ENCODE measurements around the gene TM9SF1. TPM values are rescaled to one million over a fixed set of nuclear protein-coding genes. Genes with fewer than 3 reads are reported as not detected.

Gene TM9SF1
- total and polyA plus RNA-seq, 2 experiments from 2014 or later = 12.6 to 27.5 TPM

- TF ChIP-seq NANOG (IDR thresholded peaks at IDR 0.05; ENCODE audit: borderline replicate concordance) (no peak), CREB1 (CRISPR knock-in tag; IDR thresholded peaks at IDR 0.05; ENCODE audit: low read depth) (no peak), JUNB (IDR thresholded peaks at IDR 0.05; ENCODE audit: unreplicated experiment) (no peak)
Observed at GRCh38 chr14:24145690-24146452, 49.4 kb downstream of the TM9SF1 start (continued).

GRCh38 chr14:24145219-24145618, 50.0 kb downstream of the TM9SF1 start:
- Histone ChIP-seq H2AFZ (no peak overlapping the region), H4K20me1 (replicated peaks; ENCODE audit: insufficient read depth) (peaks cover 7% of the 10 kb centered on the region; the same call in 1 of the 2 replicates), H3K9me2 (ENCODE audit: insufficient read depth) (no peaks in the 10 kb centered on the region), H3K4me1 (ENCODE audit: insufficient read depth) (peaks cover 18% of the 10 kb centered on the region), H3K4me2 (peak overlapping the region; percentile 95), H3K27me3 (ENCODE audit: insufficient read depth) (no peaks in the 10 kb centered on the region), H3K27ac (ENCODE audit: low read depth) (no peak overlapping the region), H3K36me3 (ENCODE audit: insufficient read depth) (peaks cover 20% of the 10 kb centered on the region), H3K79me2 (replicated peaks; ENCODE audit: insufficient read depth) (peaks cover 44% of the 10 kb centered on the region), H3K4me3 (peak overlapping the region; percentile 70; the same call in 1 of the 2 replicates), H3F3A (replicated peaks; ENCODE audit: low read depth) (peaks cover 14% of the 10 kb centered on the region)
- Mint-ChIP-seq H3K4me1 (peaks cover 23% of the 10 kb centered on the region), H3K9me3 (no peaks in the 10 kb centered on the region), H3K27ac (no peak overlapping the region), H3K4me3 (peak overlapping the region; percentile 99; the same call in 2 of the 3 replicates), H3K36me3 (ENCODE audit: low read depth) (peaks cover 49% of the 10 kb centered on the region), H3K27me3 (ENCODE audit: insufficient read depth, low read depth, poor library complexity) (peaks cover 23% of the 10 kb centered on the region)
- ATAC-seq (no peak), DNase-seq (ENCODE audit: low spot score) (no peak)
- TF ChIP-seq ZNF331 (CRISPR knock-in tag; IDR thresholded peaks at IDR 0.05; ENCODE audit: low read depth) (no peak), CREB1 (CRISPR knock-in tag; IDR thresholded peaks at IDR 0.05; ENCODE audit: low read depth) (no peak), JUNB (IDR thresholded peaks at IDR 0.05; ENCODE audit: unreplicated experiment) (no peak), EZH2 (IDR thresholded peaks at IDR 0.05; ENCODE audit: low read depth, unreplicated experiment) (no peak), POLR2AphosphoS5 (IDR thresholded peaks at IDR 0.05; ENCODE audit: low read depth) (no peak), NANOG (IDR thresholded peaks at IDR 0.05; ENCODE audit: borderline replicate concordance) (no peak), ZNF114 (CRISPR knock-in tag; IDR thresholded peaks at IDR 0.05) (no peak), STAT1 (IDR thresholded peaks at IDR 0.05; ENCODE audit: unreplicated experiment) (no peak)
- TF ChIP-seq, protein P1, sequence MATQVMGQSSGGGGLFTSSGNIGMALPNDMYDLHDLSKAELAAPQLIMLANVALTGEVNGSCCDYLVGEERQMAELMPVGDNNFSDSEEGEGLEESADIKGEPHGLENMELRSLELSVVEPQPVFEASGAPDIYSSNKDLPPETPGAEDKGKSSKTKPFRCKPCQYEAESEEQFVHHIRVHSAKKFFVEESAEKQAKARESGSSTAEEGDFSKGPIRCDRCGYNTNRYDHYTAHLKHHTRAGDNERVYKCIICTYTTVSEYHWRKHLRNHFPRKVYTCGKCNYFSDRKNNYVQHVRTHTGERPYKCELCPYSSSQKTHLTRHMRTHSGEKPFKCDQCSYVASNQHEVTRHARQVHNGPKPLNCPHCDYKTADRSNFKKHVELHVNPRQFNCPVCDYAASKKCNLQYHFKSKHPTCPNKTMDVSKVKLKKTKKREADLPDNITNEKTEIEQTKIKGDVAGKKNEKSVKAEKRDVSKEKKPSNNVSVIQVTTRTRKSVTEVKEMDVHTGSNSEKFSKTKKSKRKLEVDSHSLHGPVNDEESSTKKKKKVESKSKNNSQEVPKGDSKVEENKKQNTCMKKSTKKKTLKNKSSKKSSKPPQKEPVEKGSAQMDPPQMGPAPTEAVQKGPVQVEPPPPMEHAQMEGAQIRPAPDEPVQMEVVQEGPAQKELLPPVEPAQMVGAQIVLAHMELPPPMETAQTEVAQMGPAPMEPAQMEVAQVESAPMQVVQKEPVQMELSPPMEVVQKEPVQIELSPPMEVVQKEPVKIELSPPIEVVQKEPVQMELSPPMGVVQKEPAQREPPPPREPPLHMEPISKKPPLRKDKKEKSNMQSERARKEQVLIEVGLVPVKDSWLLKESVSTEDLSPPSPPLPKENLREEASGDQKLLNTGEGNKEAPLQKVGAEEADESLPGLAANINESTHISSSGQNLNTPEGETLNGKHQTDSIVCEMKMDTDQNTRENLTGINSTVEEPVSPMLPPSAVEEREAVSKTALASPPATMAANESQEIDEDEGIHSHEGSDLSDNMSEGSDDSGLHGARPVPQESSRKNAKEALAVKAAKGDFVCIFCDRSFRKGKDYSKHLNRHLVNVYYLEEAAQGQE (IDR thresholded peaks at IDR 0.05; ENCODE audit: unreplicated experiment) = no peak
- TF ChIP-seq, protein P2, sequence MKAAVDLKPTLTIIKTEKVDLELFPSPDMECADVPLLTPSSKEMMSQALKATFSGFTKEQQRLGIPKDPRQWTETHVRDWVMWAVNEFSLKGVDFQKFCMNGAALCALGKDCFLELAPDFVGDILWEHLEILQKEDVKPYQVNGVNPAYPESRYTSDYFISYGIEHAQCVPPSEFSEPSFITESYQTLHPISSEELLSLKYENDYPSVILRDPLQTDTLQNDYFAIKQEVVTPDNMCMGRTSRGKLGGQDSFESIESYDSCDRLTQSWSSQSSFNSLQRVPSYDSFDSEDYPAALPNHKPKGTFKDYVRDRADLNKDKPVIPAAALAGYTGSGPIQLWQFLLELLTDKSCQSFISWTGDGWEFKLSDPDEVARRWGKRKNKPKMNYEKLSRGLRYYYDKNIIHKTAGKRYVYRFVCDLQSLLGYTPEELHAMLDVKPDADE (IDR thresholded peaks at IDR 0.05) = no peak
- TF ChIP-seq, protein P3, sequence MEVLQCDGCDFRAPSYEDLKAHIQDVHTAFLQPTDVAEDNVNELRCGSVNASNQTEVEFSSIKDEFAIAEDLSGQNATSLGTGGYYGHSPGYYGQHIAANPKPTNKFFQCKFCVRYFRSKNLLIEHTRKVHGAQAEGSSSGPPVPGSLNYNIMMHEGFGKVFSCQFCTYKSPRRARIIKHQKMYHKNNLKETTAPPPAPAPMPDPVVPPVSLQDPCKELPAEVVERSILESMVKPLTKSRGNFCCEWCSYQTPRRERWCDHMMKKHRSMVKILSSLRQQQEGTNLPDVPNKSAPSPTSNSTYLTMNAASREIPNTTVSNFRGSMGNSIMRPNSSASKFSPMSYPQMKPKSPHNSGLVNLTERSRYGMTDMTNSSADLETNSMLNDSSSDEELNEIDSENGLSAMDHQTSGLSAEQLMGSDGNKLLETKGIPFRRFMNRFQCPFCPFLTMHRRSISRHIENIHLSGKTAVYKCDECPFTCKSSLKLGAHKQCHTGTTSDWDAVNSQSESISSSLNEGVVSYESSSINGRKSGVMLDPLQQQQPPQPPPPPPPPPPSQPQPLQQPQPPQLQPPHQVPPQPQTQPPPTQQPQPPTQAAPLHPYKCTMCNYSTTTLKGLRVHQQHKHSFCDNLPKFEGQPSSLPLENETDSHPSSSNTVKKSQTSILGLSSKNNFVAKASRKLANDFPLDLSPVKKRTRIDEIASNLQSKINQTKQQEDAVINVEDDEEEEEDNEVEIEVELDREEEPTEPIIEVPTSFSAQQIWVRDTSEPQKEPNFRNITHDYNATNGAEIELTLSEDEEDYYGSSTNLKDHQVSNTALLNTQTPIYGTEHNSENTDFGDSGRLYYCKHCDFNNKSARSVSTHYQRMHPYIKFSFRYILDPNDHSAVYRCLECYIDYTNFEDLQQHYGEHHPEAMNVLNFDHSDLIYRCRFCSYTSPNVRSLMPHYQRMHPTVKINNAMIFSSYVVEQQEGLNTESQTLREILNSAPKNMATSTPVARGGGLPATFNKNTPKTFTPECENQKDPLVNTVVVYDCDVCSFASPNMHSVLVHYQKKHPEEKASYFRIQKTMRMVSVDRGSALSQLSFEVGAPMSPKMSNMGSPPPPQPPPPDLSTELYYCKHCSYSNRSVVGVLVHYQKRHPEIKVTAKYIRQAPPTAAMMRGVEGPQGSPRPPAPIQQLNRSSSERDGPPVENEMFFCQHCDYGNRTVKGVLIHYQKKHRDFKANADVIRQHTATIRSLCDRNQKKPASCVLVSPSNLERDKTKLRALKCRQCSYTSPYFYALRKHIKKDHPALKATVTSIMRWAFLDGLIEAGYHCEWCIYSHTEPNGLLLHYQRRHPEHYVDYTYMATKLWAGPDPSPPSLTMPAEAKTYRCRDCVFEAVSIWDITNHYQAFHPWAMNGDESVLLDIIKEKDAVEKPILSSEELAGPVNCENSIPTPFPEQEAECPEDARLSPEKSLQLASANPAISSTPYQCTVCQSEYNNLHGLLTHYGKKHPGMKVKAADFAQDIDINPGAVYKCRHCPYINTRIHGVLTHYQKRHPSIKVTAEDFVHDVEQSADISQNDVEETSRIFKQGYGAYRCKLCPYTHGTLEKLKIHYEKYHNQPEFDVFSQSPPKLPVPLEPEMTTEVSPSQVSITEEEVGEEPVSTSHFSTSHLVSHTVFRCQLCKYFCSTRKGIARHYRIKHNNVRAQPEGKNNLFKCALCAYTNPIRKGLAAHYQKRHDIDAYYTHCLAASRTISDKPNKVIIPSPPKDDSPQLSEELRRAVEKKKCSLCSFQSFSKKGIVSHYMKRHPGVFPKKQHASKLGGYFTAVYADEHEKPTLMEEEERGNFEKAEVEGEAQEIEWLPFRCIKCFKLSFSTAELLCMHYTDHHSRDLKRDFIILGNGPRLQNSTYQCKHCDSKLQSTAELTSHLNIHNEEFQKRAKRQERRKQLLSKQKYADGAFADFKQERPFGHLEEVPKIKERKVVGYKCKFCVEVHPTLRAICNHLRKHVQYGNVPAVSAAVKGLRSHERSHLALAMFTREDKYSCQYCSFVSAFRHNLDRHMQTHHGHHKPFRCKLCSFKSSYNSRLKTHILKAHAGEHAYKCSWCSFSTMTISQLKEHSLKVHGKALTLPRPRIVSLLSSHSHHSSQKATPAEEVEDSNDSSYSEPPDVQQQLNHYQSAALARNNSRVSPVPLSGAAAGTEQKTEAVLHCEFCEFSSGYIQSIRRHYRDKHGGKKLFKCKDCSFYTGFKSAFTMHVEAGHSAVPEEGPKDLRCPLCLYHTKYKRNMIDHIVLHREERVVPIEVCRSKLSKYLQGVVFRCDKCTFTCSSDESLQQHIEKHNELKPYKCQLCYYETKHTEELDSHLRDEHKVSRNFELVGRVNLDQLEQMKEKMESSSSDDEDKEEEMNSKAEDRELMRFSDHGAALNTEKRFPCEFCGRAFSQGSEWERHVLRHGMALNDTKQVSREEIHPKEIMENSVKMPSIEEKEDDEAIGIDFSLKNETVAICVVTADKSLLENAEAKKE (CRISPR knock-in tag; IDR thresholded peaks at IDR 0.05) = no peak

Data from GM23338 (cell line).